ENCODE results near the gene C5orf52.

Gene C5orf52

DNA sequence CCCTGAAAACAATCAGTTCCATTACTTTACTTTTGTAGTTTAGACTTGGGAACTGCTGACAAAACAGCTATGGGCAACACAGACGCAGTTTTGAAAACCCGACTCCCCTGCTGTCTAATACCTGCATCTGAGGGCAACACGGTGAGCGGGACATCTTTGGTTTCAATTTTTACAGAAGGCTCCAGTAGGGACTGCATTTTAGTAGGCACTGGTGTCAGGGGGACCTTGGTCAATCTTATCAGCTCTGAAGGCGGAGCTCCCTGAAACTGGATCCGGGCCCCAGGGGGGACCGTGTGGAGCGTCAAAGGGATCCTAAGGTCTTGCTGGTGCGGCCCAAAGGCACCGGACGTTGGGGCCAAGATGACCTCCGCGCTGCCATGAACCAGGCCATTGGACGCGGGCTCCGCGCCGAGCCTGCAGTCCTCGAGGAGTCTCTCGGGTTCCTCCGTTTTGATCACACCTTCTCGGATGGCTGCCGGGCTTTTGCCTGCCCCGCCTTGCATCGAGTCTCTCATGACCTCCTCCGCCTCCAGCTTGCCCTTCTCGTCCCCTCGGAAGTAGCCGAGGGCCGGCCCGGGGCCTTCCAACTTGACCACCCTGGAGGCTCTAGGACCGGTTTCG is 20.2 kb upstream of the C5orf52 start:
- Histone ChIP-seq H3K4me3 (no peak overlapping the region), H3K36me3 (ENCODE audit: insufficient read depth, low read length) (no peaks in the 10 kb centered on the region), H3K9ac (ENCODE audit: insufficient read length) (no peak overlapping the region), H3K9me3 (ENCODE audit: low read depth, low read length) (no peaks in the 10 kb centered on the region), H3K27ac (no peak overlapping the region)
- TF ChIP-seq POLR2AphosphoS5 (IDR thresholded peaks at IDR 0.05; ENCODE audit: borderline replicate concordance, low read depth, low read length) (no peak), EZH2 (IDR thresholded peaks at IDR 0.05) (no peak), FOXP2 (optimal IDR thresholded peaks at IDR 0.05; ENCODE audit: control extremely low read depth, extremely low read length, insufficient read depth) (no peak)
- no peak for DNase-seq (ENCODE audit: low read depth, low spot score)

DNA sequence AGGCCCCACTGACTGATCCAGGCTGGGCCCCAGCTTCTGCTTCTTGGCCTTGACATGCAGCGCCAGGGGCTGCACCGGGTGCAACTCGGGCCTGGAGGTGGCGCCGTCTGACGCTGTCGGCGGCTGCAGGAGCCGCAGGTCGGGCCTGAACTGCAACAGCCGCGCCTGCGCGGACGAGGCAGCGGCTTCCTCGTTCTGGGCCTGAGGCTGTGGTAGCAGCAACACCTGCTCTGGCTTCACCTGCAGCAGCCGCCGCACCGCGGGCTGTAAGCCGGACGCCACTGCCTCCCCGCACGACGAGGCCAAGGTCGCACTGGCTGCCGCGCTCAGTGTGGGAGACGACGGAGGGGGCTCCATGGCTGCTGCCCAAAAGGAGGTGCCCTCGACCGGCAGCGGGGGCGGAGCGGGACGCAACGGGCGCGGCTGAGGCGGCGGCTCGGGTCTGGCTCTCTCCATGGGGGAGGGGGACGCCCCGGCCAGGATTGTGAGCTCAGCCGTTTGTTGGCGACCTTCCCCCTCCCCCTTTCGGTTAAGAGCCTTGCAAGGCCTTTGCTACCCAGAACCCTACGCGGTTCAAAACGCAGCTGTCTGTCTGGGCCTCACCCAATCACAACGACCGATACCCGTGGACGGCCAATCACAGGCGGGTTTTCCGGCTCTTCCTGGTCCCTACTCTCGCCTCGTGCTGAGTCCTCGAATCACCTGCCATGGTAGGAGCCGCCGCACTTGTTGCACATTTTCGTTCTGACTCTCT is 19.5 kb upstream of the C5orf52 start:
- no peaks in the 10 kb centered on the region for H3K9me3 ChIP-seq (ENCODE audit: low read depth, low read length)
- no peak overlapping the region for H3K27ac ChIP-seq
- no peak for TF ChIP-seq FOXP2 (optimal IDR thresholded peaks at IDR 0.05; ENCODE audit: control extremely low read depth, extremely low read length, insufficient read depth)
- no peak for DNase-seq (ENCODE audit: low read depth, low spot score)
- no peak overlapping the region for H3K9ac ChIP-seq (ENCODE audit: insufficient read length)
- no peaks in the 10 kb centered on the region for H3K36me3 ChIP-seq (ENCODE audit: insufficient read depth, low read length)
- no peak overlapping the region for H3K4me3 ChIP-seq

DNA sequence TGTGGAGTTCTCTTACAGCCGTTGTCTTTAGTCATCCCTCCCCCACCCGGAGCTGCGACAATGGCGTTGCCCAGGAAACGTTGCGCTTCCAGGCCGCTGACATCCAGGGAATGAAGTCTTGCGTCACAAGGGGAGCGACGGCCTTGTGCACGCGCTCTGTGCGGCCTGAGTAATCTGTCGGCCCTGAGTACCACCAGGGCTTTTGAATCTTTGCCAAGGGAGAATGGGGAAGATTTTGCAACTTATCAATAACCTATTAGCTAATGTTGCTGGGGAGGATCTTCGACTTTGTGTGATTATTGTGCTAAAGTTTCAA is 19.0 kb upstream of the C5orf52 start, which contains the start of gene SOX30:
Gene SOX30 (minus strand): TSS at position 62 of the 316 bp plus-strand sequence. CDS start 360 bp downstream, outside the sequence.
- DNase-seq (ENCODE audit: low read depth, low spot score), result no peak
- no peaks in the 10 kb centered on the region for H3K36me3 ChIP-seq (ENCODE audit: insufficient read depth, low read length)
- TF ChIP-seq EZH2 (IDR thresholded peaks at IDR 0.05) (no peak), POLR2AphosphoS5 (IDR thresholded peaks at IDR 0.05; ENCODE audit: borderline replicate concordance, low read depth, low read length) (no peak), FOXP2 (optimal IDR thresholded peaks at IDR 0.05; ENCODE audit: control extremely low read depth, extremely low read length, insufficient read depth) (no peak)
- no peak within 1 kb of the TSS for H3K4me3 ChIP-seq
- H3K27ac ChIP-seq, result no peak within 1 kb of the TSS
- no peak within 1 kb of the TSS for H3K9ac ChIP-seq (ENCODE audit: insufficient read length)
- H3K9me3 ChIP-seq (ENCODE audit: low read depth, low read length), result no peaks in the 10 kb centered on the region

DNA sequence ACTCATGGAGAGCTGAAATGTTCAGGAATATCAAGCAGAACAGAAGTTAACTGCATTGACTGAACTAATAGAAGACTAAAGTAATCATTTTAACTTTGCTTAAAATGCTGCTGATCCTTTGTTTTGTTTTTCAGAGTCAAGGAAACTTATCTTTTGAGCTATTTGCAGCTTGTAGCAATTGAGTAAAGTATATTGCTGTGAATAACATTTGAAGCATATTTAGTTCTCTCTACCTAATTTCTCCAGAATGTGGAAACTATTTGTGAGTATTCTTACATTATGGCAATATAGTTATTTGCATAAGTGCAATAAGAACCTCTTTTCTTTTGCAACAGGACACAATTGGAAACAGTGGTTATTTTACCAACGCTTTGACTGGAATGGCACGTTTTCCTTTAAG is 13.8 kb upstream of the C5orf52 start:
- H3K27ac ChIP-seq, result no peak overlapping the region
- DNase-seq (ENCODE audit: low read depth, low spot score), result no peak
- no peak for TF ChIP-seq EZH2 (IDR thresholded peaks at IDR 0.05)
- no peak for TF ChIP-seq POLR2AphosphoS5 (IDR thresholded peaks at IDR 0.05; ENCODE audit: borderline replicate concordance, low read depth, low read length)
- no peak for TF ChIP-seq FOXP2 (optimal IDR thresholded peaks at IDR 0.05; ENCODE audit: control extremely low read depth, extremely low read length, insufficient read depth)

DNA sequence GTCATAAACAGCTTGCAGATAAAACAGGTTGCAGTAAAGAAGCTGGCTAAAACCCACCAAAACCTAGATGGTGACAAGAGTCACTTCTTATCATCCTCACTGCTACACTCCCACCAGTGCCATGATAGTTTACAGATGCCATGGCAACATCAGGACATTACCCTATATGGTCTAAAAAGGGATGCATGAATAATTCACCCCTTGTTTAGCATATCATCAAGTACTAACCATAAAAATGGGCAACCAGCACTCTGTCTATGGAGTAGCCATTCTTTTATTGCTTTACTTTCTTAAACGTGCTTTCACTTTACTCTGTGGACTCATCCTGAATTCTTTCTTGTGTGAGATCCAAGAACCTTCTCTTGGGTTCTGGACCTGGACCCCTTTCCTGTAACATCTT is 12.4 kb upstream of the C5orf52 start:
- 0 out of 2 replicates have a peak, but pooled peaks cover 4% of the 10 kb centered on the region for H3K9me3 ChIP-seq (ENCODE audit: low read depth, low read length)
- TF ChIP-seq POLR2AphosphoS5 (IDR thresholded peaks at IDR 0.05; ENCODE audit: borderline replicate concordance, low read depth, low read length) (no peak), EZH2 (IDR thresholded peaks at IDR 0.05) (no peak), FOXP2 (optimal IDR thresholded peaks at IDR 0.05; ENCODE audit: control extremely low read depth, extremely low read length, insufficient read depth) (no peak)
- H3K9ac ChIP-seq (ENCODE audit: insufficient read length), result no peak overlapping the region
- no peak overlapping the region for H3K4me3 ChIP-seq
- no peak overlapping the region for H3K27ac ChIP-seq
- DNase-seq (ENCODE audit: low read depth, low spot score), result no peak
- no peaks in the 10 kb centered on the region for H3K36me3 ChIP-seq (ENCODE audit: insufficient read depth, low read length)

More for the DNA sequence above, 13.8 kb upstream of the C5orf52 start:
- no peak overlapping the region for H3K4me3 ChIP-seq
- H3K9me3 ChIP-seq (ENCODE audit: low read depth, low read length), result 0 out of 2 replicates have a peak, but pooled peaks cover 4% of the 10 kb centered on the region
- H3K9ac ChIP-seq (ENCODE audit: insufficient read length), result no peak overlapping the region
- H3K36me3 ChIP-seq (ENCODE audit: insufficient read depth, low read length), result no peaks in the 10 kb centered on the region

DNA sequence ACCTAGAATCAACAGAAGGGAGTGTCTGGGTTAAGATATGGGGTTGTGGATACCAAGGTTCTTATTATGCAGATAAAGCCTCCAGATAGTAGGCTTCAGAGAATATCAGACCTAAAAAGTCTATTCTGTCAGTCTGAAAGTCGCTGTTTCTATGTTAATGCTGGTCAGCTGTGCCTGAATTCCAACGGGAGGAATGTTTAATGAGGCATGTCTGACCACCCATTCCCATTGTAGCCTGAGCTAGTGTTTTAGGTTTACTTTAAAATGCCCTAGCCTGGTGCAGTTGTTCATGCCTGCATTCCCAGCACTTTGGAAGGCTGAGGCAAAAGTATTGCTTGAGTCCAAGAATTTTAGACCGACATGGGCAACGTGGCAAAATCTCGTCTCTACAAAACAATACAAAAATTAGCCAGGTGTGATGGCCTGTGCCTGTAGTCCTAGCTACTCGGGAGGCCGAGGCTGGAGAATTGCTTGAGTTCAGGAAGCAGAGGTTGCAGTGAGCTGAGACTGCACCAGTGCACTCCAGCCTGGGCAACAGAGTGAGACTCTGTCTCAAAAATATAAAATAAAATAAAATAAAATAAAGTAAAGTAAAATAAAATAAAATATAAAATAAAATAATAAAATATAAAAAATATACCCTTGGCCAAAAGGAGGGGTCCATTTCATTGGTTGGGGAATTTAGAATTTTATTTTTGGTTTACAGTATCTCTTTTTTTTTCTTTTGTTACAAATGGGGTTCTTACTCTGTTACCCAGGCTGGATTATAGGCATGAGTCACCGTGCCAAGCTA is 11.3 kb upstream of the C5orf52 start:
- DNase-seq (ENCODE audit: low read depth, low spot score), result no peak
- no peak overlapping the region for H3K27ac ChIP-seq
- no peaks in the 10 kb centered on the region for H3K36me3 ChIP-seq (ENCODE audit: insufficient read depth, low read length)
- no peak overlapping the region for H3K4me3 ChIP-seq
- no peak overlapping the region for H3K9ac ChIP-seq (ENCODE audit: insufficient read length)
- TF ChIP-seq EZH2 (IDR thresholded peaks at IDR 0.05) (no peak), FOXP2 (optimal IDR thresholded peaks at IDR 0.05; ENCODE audit: control extremely low read depth, extremely low read length, insufficient read depth) (no peak), POLR2AphosphoS5 (IDR thresholded peaks at IDR 0.05; ENCODE audit: borderline replicate concordance, low read depth, low read length) (no peak)
- H3K9me3 ChIP-seq (ENCODE audit: low read depth, low read length), result 0 out of 2 replicates have a peak, but pooled peaks cover 4% of the 10 kb centered on the region

DNA sequence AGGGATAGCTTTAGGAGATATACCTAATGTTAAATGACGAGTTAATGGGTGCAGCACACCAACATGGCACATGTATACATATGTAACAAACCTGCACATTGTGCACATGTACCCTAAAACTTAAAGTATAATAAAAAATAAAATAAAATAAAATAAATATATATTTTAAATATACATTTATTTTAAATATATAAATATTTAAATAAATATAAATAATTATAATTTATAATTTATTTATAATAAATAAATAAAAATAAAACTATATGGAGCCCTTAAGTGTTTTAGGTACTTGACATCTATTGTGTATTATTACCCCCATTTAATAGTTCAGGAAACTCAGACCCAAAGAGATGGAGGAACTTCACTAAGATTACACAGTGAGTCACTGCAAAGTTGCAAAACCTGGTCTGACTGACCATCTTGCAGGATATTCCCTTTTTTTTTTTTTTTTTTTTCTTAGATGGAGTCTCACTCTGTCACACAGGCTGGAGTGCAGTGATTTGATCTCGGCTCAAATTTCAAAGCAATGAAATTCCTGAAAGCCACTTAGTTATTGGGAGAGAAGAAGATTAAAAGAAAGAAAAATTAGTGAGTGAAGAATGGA is 5.8 kb upstream of the C5orf52 start:
- no peaks in the 10 kb centered on the region for H3K9me3 ChIP-seq (ENCODE audit: low read depth, low read length)
- TF ChIP-seq EZH2 (IDR thresholded peaks at IDR 0.05) (no peak), FOXP2 (optimal IDR thresholded peaks at IDR 0.05; ENCODE audit: control extremely low read depth, extremely low read length, insufficient read depth) (no peak), POLR2AphosphoS5 (IDR thresholded peaks at IDR 0.05; ENCODE audit: borderline replicate concordance, low read depth, low read length) (no peak)
- no peaks in the 10 kb centered on the region for H3K36me3 ChIP-seq (ENCODE audit: insufficient read depth, low read length)
- no peak overlapping the region for H3K9ac ChIP-seq (ENCODE audit: insufficient read length)
- no peak overlapping the region for H3K4me3 ChIP-seq
- no peak overlapping the region for H3K27ac ChIP-seq
- no peak for DNase-seq (ENCODE audit: low read depth, low spot score)

DNA sequence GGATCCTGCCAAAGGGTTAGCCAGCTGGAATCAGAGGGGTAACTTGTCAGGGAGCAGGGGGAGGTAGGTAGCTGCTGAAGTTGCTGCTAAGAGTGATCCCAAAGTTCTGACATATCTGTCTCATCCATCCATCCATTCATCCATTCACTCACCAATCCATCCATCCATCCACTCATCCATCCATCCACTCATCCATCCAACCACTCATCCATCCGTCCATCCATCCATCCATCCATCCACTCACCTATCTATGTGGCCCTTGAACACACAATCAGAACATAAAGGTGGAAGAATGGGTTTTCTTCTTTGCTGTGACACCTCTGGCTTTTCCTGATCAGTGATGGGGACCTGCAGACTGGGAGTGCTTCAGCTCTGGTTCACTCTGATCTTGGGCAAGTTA is 3.0 kb upstream of the C5orf52 start:
- no peak for DNase-seq (ENCODE audit: low read depth, low spot score)
- no peak for TF ChIP-seq FOXP2 (optimal IDR thresholded peaks at IDR 0.05; ENCODE audit: control extremely low read depth, extremely low read length, insufficient read depth)
- TF ChIP-seq POLR2AphosphoS5 (IDR thresholded peaks at IDR 0.05; ENCODE audit: borderline replicate concordance, low read depth, low read length), result no peak
- no peak for TF ChIP-seq EZH2 (IDR thresholded peaks at IDR 0.05)
- H3K27ac ChIP-seq, result no peak overlapping the region
- no peak overlapping the region for H3K9ac ChIP-seq (ENCODE audit: insufficient read length)
- no peaks in the 10 kb centered on the region for H3K9me3 ChIP-seq (ENCODE audit: low read depth, low read length)
- H3K36me3 ChIP-seq (ENCODE audit: insufficient read depth, low read length), result no peaks in the 10 kb centered on the region
- no peak overlapping the region for H3K4me3 ChIP-seq

All from SK-N-MC (cell line).